Anterior cingulate cortex (tissue), 58 donors: Measurements from ENCODE around the gene DUOX2.
"Not testable (repeated sequence)": the region's sequence is repeated elsewhere in the genome, so short reads cannot be mapped to it uniquely, and the experiment has no call there.

Source experiments
- DNase-seq, 58 donors: peaks; one replicate each; lab custom pipeline; 2025; lab: John Stamatoyannopoulos, UW

DUOX2 gene

DNA sequence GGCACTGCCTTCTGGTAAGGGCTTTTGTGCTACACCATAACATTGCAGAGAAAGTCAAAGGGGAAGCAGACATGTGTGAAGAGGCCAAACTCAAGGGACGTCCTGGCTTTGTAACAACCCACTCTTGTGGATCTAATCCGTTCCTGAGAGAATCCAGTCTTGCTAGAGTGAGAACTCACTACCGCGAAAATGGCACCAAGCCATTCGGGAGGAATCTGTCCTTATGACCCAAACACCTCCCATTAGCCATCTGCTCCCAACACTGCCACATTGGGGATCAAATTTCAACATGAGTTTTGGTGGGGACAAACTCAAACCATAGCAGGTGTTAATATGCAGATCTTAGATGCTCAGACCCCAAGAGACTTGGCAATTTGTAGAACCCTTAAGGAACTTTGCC lies 34.8 kb downstream of the DUOX2 start:
- DNase-seq = not testable (repeated sequence)

DNA sequence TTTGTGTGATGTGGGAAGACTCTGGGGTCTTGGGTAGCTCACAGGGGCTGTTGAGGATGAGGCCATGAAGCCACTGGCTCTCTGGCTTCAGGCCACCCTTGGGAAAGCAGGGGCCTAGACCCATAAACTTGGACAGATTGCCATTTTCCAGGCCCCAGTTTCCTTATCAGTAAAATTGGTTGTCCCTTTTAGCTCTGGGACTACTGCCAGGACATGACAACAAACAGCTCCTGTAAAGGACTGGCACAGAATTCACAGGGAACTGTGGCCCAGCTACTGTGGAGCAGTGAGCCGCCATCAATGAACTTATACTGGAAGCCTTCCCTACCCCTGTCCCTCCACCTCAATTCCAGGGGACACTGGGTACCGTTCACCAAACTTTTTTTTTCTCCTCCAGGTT lies 36.6 kb downstream of the DUOX2 start:
- not testable (repeated sequence) for DNase-seq

GRCh38 chr15:45075440-45076320 lies 38.3 kb downstream of the DUOX2 start:
- not testable (repeated sequence) for DNase-seq

DNA sequence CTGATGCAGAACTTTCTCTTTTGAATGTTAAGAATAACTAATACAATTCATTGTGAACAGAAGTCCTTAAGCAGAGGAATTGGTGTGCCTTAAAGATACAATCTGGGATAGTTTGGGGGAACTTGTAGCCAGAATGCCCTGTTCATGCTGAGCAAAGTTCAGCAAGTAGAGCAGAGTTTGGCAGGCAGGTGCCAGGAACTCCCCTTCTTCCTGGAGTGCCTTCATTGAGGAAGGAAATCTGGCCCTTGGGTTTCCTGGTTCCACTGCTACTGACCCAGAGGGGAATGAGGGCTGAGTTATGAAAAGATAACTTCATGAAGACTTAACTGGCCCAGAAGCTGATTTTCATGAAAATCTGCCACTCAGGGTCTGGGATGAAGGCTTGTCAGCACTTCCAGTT lies 40.4 kb downstream of the DUOX2 start:
- DNase-seq = not testable (repeated sequence)

- not testable (repeated sequence) for DNase-seq
These were observed 44.0 kb downstream of the DUOX2 start for GRCh38 chr15:45069942-45070360.

DNA sequence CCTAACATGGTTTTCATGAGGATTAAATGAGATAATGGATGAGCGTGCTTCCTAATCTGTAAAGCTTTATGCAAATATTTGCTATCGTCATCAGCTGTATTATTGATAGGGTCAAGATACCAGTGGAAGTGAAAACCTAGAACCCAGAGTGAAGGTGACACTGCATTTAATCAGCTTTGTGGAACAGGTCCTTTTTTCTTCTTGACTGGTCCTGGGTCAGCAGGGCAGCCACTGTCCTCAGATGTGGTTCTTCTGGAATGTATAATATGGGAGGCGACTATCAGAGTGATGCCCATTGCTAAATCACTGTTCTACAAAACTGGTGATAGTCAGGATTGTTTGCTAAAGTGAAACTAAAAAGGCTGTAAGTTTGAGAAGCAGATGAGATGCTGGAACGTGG lies 49.6 kb downstream of the DUOX2 start:
- DNase-seq = no peak

- not testable (repeated sequence) for DNase-seq
These were observed 51.7 kb downstream of the DUOX2 start for GRCh38 chr15:45062301-45062700.

GRCh38 chr15:45058690-45059675 lies 55.0 kb downstream of the DUOX2 start:
- DNase-seq = not testable (repeated sequence)

GRCh38 chr15:45052676-45053075 lies 61.3 kb downstream of the DUOX2 start:
- not testable (repeated sequence) for DNase-seq

DNA sequence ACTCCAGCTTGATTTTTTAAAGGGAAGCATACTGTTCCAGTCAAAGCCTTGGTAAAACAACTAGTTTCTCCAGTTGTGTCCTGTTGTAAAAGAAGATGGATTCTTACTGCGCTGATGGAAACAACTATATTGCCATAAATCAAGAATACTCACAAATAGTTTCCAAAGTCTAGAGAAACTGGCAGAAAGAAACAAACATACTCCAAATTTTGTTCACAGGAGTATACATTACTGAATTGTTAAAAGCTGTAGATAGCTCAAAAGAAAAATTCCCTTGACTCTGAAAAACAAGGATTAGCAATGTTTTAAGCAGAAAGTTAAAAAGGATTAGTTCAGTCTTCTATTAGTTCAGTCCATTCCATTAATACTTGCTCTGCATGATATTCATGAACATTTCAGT lies 63.4 kb downstream of the DUOX2 start:
- DNase-seq = no peak

- peak in 1 of 58 donors; percentile 6 for DNase-seq
These were observed 65.0 kb downstream of the DUOX2 start for GRCh38 chr15:45048794-45049631.

DNA sequence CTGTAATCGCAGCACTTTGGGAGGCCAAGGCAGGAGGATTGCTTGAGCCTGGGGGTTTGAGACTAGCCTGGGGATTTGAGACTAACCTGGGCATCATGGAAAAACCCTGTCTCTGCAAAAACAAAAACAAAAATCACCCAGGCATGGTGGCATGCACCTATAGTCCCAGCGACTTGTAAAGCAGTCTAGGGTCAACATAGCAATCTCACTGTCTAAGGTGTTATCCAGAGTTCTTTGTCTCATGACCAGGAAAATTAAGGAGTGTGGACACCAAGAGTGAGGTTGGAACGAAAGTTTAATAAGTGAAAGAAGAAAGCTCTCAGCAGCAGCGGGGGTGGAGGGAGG lies 65.6 kb downstream of the DUOX2 start:
- not testable (repeated sequence) for DNase-seq

DNA sequence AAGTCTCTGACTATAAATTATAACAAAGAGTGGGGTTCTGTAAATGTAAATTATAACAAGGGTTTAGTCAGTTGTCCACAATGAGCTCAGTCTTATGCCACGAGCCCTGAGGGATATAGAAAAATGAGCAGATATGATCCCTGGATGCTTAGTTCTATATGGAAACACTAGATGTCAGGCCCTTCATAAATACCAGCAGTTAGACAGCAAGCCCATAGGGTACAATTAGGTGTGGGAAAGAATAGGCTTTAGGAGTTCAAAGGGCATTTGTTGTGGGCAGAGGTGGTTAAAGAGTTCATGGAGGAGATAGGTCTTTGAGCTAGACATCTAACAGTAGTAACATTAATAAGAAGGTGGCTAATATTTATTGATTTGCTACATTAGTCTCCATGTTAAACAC lies 69.7 kb downstream of the DUOX2 start:
- DNase-seq = not testable (repeated sequence)

DNA sequence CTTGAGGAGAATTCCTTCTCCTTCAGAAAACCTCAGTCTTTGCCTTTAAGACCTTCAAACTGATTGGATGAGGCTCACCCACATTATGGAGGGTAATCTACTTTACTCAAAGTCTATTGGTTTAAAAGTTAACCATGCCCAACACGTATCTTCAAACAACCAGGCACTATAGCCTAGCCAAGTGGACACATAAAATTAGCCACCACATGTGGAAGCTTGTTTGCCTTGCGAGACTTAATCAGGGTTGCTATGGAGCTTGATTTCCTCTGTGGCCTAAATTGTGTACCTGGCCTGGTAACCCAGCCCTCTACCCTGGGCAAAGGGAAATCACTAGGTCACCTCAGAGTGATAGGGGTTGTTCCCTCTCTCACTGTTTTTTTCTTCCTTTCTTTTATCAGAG lies 71.1 kb downstream of the DUOX2 start:
- not testable (repeated sequence) for DNase-seq
